GM18511 (cell line): ENCODE measurements around the gene ARHGAP18.

Experiments used
- ATAC-seq: cut with Tn5 transposase; IDR thresholded peaks from one replicate; pipeline ENCODE4 v1.9.1; 2021; ENCODE audit warnings: mild to moderate bottlenecking, moderate library complexity; ENCODE audit not compliant: unreplicated experiment

ARHGAP18 gene

DNA sequence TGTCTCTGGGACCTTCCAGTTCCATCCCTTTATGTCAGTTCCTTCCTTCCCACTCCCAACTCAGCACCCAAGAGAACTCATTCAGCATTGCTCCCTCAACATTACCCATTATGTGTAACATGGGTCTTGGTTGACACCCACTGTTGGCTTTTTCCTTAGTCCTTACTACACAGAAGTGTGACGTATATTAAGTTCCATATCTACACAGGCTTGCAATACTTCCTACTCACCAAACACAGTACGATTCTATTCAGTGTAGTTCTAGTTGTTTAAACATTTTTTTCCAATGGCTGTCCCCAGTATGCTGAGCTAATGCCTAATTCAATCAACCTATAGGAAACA is 37.7 kb downstream of the ARHGAP18 start:
- peak; percentile 35 for ATAC-seq

DNA sequence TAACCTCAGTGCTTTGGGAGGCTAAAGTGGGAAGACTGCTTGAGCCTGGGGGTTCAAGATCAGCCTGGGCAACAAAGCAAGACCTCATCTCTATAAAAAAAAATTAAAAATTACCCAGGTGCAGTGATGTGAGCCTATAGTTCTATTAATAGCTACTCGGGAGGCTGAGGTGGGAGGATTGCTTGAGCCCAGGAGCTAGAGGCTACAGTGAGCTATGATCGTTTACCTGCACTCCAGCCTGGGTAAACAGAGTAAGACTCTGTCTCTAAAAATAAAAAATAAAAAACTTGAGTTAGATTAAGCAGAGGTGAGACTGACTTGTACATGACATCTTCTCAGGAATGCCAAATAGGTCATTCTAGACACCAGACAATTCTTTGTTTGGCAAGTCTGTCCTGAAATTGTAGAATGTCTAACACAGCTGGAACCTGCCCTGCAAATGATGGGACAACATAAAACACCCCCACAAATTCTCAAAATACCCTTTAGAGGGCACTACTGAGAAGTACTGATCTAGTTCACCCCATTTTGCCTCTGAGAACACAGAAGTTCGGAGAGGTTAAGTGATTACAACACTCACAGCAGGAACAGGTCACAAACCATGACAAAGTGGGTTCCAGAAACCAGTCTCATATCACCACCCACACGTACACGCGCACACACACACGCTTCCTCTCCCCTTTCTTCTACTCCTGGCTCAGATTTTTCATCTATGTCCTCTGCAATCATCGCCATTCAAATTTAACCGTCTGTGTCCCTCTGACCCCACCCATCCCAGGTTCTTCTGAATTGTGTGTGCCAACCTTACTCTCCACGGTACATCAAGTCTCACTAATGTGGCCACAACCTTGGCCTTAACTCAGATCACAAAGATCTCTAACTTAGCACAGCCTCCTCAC is 38.3 kb downstream of the ARHGAP18 start:
- peak; percentile 84 for ATAC-seq

DNA sequence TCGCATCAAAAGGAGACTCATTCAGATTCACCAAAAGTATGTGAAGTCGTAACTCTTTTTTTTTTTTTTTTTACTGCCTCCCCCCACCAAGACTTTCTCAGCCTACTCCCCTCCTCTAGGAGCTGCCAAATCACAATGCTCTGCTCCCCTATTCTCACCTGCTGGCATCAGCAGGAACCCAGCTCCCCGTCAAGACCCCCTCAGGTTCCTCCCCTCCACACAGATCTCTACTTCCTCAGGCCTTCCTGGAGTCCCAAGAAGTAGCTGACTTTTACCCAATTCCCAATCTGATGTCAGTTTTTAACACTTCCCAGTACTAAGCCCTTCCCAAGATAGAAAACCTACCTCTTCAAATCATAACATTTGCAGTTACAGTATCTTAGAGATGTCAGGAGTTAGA is 39.3 kb downstream of the ARHGAP18 start:
- no peak for ATAC-seq

DNA sequence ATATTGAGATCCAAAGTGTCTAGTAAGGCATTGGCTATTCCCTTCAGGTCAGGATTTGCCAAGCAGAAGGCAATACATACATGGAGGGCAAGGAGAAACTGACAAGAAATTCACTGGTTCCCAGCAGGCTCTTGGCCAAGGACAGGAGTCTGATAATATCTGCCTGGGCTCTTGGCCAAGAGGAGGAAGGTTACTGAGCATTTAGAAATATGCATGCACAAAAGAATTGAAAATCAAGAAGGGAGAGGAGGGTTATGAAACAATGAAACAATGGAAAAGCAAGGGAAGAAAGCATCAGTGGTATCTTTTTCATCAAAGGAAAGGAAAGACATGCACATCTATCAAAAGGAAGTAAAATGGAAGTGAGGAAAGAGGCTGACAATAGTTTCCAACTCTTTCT is 42.4 kb downstream of the ARHGAP18 start:
- ATAC-seq = no peak

DNA sequence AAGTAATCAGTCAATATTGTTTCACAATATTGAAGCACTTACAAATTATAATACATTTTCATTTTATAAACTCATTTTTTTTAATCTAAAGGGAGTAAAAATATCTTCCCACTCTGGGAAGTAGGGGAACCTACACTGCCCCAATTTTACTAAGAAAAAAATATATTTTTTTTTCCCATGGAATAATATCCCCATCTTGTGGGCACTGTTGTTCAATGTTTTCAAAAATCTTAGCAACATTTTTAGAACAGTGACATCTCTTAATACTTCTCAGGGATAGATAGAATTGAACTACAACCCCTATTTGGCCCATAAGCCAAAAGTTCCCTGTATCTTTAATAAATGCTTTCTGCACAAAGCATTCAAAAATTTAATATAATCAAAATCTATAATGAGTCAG is 42.9 kb downstream of the ARHGAP18 start:
- no peak for ATAC-seq

DNA sequence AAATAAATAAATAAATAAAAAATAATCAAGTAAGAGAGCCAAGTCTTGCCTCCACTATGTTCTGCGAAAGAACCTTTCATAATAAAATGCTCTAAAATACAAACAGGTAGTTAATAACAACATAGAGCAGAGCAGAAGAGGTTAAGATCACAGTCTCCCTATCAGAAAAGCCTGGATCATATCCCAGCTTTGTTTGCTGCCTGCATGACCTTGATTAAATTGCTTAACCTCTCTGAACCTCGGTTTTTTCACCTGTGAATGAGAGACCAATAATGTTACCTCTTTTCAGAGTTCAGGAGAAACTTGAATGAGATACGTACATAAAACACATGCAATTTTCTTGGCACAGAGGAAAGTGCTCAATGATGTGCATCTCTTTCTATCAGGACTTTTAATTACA is 44.4 kb downstream of the ARHGAP18 start:
- ATAC-seq = no peak

DNA sequence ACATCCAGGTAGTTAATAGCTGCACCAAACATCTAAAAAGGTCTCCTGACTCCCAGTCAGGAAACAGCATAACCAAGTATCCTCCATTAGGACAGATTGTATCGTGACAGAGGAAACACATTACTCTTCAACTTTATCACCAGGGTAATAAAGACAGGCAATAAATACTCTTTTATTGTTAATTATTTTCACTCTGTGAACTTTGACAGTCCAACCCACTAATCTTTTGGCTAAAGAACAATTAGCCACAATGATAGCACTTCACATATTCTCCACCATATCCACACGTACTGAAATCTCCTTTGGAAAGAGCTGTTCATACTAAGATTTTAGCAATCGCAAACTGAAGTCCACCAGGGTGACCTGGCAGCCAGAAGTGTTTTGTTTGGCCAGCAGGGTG is 46.4 kb downstream of the ARHGAP18 start:
- ATAC-seq = no peak

DNA sequence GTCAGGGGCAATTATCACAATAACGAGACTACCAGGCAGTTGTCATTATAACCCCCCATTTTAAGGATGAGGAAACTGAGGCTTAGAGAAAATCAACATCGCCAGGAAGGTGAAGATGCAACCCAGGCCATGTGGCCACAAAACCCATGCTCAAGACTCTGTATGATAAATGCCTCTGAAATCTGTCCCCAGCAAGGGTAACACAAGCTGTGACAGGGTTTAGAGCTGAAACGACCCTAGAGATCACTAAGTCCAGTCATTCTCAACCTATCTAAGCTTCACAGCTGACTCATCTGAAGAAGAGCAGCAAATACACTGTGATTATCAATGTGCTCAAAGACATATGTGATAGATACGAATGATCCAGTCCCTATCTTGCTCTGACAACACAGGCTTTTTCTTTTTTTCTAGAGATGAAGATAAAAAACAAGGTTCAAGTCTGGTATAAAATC is 47.0 kb downstream of the ARHGAP18 start:
- peak; percentile 71 for ATAC-seq

DNA sequence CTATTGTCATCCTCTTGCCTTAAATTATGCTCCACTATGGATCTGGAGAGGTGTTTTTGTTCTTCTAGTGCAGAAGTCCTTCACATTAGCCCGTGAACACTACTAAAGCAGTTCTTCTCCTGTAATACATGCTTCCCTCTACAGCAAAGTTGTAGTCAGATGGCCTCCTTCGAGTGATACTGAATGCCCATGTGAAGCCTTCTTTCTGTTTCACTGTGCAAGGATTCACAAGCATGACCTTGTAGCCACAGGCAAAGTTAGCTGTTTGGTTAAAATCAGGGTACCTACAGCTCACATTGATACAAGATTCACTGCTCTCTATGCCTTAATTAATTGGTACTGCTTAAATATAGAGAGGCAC is 47.6 kb downstream of the ARHGAP18 start:
- ATAC-seq = peak; percentile 73

DNA sequence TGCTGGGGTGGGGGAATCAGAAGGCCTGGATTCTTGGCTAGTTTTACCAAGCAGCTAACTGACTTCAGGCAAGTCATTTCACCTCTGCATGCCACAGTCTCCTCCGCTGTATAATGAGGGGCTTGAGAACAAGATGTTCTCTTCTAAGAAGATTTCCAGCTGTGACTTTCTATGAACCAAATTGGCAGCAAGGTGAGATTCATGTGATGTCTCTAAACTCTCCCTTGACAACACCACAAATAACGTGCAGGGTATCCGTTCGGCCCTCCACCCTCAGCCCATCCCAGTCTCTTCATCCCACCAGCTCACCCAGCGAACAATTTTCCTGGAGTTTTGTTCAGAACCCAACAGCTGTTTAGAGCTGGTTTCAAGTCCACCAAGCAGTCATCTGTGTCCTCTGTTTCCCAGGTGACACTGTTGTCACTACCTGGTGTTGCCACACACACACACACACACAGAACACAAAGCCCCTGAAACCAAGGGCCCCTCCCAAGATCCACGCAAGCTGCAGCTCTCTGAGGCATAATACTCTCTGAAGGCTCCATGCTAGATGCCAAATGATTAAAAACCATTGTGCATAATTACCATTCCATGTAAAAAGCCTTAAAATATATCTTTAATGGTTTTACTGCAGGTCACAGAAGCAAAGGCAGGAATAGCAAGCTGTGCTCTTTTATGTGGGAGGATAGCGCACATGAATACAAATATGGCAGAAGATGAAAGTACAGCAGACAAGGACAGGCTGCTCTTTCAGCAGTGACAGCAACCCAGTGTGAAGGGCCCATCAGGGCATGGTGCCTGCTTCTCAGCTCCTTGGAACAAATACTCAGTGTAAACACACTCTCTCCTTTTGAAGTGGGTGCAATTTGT is 48.2 kb downstream of the ARHGAP18 start:
- ATAC-seq = peak; percentile 34

DNA sequence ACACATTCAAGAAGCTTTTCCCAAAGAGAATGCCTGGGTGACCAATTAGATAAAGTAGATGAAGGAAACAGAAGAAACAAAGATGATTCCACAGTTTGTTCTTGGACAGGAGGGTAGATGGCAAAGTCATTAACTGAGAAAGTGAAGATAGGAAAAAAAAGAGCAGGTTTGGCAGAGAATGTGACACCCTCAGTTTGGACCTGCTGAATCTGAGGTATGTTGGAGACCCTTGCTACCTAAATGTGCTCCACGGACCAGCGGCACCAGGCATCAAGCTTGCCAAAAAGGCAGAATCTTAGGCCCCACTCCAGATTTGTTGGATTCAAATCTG is 49.7 kb downstream of the ARHGAP18 start:
- ATAC-seq = no peak

DNA sequence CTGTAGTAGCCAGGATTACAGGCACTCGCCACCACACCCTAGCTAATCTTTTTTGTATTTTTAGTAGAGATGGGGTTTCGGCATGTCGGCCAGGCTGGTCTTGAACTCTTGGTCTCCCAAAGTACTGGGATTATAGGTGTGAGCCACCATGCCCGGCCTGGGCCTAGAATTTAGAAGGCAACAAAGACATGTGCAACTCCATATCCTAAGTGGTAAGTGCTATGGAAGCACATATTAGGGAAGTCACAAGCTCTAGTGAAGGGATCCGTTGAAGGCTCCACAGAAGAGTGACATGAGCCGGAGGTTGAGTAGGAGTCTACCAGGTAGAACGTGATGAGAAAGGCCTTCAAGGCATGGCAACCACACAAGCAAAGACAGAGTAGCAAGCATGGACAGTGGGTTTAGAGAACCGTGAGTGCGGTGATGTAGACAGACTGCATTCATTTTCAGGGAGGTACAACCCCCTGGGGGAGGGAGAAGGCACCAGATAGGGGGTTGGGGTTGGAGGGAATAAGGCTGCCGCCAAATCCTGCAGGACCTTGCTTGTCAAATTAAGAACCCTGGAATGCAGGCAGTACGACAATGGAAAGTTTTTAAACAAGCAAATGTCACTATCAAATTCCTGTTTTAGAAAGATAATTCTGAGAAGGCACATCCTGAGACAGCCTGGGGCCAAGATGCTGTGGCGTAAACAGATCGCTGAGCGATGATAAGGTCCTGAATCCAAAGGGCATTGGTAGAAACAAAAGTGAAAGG is 50.2 kb downstream of the ARHGAP18 start:
- ATAC-seq = no peak

DNA sequence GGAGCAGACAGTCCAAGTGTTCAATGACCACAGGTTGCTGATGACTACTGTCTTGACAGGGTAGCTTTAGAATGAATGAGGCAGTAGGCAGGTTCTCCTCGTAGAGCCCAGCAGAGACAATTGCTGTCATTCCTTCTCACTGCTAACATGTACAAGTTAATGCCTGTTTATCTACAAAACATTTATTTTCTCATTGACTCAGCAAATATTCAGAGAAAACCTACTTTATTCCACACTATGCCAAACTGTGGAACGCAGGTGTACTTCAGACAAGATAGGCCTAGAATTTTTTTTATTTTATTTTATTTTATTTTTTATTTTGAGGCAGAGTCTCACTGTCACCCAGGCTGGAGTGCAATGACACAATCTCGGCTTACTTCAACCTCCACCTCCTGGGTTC is 50.8 kb downstream of the ARHGAP18 start:
- ATAC-seq = no peak

DNA sequence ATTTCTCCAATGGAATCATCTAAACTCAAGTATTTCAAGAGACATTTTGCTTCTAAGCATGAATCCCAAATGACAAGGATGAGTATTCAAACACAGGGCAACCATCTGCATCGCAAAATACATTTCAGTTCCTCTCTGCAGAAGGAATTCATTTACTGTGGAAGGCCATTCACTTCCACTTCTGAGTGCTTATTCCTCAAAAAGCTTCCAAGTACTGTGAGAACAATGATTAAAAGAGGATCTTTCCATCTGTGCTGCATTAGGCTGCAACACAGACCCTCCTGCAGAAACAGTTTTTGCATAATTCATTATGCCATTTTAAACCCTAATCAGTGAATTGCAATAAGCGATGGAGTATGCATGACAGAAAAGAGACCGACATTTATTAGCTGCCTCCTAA is 52.5 kb downstream of the ARHGAP18 start:
- no peak for ATAC-seq

DNA sequence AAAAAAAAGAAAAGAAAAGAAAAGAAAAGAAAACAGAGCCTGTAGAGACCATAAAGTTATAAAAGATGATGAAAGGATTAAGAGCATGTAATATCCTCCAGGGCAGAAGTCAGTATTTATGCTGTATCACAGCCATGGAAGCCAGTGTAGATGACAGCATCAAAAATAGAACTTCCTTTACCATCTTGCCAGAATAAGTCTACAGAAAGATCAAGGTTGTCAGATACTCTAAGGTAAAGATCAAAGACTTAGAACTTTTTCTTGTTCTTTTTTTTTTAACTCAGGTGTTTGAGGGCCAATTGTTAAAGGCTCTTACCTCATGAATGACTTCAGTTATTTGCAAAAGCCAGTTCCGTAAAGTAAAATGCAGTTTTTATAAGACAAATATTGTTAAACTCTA is 54.6 kb downstream of the ARHGAP18 start:
- ATAC-seq = no peak

DNA sequence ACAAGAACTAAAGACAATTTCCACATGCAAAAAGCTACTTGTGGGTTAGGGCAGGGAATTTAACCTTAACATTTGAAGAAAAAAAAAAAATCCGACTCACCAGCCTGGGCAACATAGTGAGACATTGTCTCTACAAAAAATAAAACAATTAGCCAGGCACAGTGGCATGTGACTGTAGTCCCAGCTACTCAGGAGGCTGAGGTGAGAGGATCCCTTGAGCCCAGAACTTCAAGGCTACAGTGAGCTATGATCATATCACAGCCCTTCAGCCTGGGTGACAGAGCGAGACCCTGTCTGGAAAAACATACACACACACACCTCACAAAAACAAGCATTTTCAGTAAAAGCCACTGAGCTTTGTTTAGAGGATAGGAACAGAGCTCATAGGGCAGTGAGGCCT is 56.2 kb downstream of the ARHGAP18 start:
- ATAC-seq = no peak

DNA sequence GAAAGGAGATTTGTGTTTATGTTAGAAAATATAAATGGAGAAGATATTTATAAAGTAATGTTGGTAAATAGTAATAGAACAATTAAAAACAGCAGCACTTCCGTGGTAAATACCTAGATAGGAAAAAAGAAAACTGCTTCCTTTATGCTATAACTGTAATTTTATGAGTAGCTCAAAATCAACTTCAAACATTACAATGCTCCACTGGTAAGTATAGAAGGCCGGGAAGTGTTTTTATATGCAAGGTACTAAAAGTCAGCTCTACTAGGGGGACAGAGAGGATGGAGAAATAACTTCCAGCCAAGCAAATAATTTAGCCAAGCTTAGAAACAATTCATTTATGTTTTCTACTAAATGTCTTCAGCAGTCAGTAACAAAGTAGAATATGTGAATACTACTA is 56.7 kb downstream of the ARHGAP18 start:
- no peak for ATAC-seq

DNA sequence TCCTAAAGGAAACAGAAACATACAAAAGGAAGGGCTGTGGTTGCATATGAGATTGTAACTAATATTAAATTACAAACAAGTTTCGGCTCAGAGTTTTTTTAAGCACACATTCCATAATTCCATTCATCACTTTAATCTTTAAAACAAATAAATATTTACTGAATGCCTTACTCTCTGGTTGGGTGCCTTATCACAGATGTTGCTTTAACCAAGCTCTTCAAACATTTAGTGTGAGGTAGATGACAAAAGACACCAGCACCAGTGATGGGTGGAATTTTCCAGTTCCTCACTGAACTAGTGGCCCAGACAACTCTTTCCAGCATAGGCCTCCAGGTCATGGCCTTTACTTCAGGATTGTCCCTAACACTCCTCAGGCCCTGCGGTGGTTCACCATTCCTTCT is 58.7 kb downstream of the ARHGAP18 start:
- ATAC-seq = no peak

DNA sequence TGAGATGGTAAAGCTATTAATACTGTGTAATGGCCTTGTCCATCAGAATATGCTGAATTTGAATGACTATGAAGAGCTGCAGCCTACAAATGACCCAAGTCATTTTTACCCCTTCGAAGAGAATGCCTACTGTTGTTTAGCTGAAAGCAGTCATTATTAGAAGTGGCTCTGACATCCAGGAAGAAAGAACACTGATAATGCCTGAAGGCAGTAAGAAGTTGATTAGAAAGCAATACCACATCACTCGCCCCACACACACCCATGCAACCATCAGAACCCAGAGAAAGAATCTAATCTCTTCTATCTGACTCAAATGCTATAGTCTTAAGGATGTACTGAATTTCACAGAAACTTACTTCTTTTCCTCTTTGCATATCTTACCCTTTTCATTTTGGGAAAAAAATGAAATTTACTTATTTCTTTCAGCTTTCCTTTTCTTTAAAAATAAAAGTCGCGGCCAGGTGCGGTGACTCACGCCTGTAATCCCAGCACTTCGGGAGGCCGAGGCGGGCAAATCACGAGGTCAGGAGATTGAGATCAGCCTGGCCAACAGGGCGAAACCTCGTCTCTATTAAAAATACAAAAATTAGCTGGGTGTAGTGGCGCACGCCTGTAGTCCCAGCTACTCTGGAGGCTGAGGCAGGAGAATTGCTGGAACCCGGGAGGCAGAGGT is 61.0 kb downstream of the ARHGAP18 start:
- ATAC-seq = no peak

DNA sequence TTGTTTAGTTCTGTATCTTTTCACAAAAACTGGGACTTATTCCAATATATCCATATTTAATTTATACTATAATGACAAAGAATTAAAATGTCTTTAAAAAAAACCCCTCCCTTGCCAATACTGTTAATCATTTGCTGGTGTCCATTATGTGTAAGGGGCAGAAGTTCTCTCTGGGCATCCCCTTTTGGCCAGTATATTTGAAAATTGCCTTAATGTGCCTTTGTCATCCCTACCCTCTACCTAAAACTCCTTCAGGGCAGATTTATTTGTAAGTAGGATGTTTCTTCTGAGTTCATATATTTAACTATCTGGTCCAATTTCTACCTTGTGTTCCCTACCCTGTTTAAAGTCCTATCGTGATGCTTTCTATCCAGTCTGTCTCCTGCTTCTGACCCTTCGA is 62.9 kb downstream of the ARHGAP18 start:
- ATAC-seq = peak; percentile 47

DNA sequence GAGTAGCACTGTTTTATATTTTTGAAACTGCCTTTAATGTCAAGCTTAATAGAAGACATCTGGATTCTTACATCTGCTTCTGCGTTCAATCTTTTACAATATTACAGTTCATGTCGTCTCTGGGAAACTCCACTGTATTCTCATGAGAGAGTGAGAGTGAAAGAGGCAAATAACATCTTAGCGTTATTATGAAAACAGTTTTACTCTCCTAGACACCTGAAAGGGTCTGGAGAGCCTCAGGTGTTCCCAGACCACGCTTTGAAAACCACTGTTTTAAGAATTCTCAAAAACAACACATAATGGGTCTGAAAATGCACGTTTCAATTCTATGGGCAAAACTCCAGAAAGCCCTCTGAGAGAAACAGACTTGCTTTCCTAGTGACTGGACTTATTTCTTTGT is 63.3 kb downstream of the ARHGAP18 start:
- ATAC-seq = peak; percentile 82
